Neural progenitor cell (in vitro differentiated cells): Measurements from ENCODE around the gene NPHP1. TPM values are rescaled to one million over a fixed set of nuclear protein-coding genes. Genes with fewer than 3 reads are reported as not detected.

Source experiments
- DNase-seq: peaks from one replicate; pipeline ENCODE4 v3.0.0-alpha.2; 2016; ENCODE audit warnings: low spot score
- H2AFZ ChIP-seq: fragments of 200-600 bp; sonication (generic); replicated peaks from 2 replicates; pipeline ENCODE4 v1.6.1; 2016; ENCODE audit warnings: antibody characterized with exemption
- H3F3A ChIP-seq: fragments of 200-600 bp; sonication (generic); 2 replicates; pipeline ENCODE4 v1.6.1; 2016; ENCODE audit warnings: antibody characterized with exemption, low read depth
- H3K27ac ChIP-seq: fragments of 200-600 bp; sonication (generic); 2 replicates; pipeline ENCODE4 v1.5.1; 2016; ENCODE audit warnings: mild to moderate bottlenecking
- H3K27me3 ChIP-seq: fragments of 200-600 bp; sonication (generic); 2 replicates; pipeline ENCODE4 v1.6.1; 2016; ENCODE audit warnings: mild to moderate bottlenecking, moderate library complexity
- H3K36me3 ChIP-seq: fragments of 200-600 bp; sonication (generic); 2 replicates; pipeline ENCODE4 v1.5.1; 2016
- H3K4me1 ChIP-seq: fragments of 200-600 bp; sonication (generic); 2 replicates; pipeline ENCODE4 v1.6.1; 2016; ENCODE audit warnings: mixed run types
- H3K4me2 ChIP-seq: fragments of 200-600 bp; sonication (generic); 2 replicates; pipeline ENCODE4 v1.6.1; 2016
- H3K4me3 ChIP-seq: fragments of 200-600 bp; sonication (generic); 2 replicates; pipeline ENCODE4 v1.5.1; 2016
- H3K79me2 ChIP-seq: fragments of 200-600 bp; sonication (generic); 2 replicates; pipeline ENCODE4 v1.6.1; 2016; ENCODE audit warnings: low read depth
- H3K9ac ChIP-seq: fragments of 200-600 bp; sonication (generic); 2 replicates; pipeline ENCODE4 v1.6.1; 2016
- H3K9me3 ChIP-seq: fragments of 200-600 bp; sonication (generic); 2 replicates; pipeline ENCODE4 v1.5.1; 2016; ENCODE audit warnings: low read depth
- H4K20me1 ChIP-seq: fragments of 200-600 bp; sonication (generic); 2 replicates; pipeline ENCODE4 v1.6.1; 2016; ENCODE audit warnings: low read depth
- H3K27ac Mint-ChIP-seq: 3 replicates; pipeline ENCODE4 v1.8.0; 2021; ENCODE audit warnings: mixed read lengths
- H3K27me3 Mint-ChIP-seq: 2 replicates; pipeline ENCODE4 v1.8.0; 2022; ENCODE audit warnings: low read depth, mild to moderate bottlenecking, inconsistent platforms, moderate library complexity, mixed read lengths; ENCODE audit not compliant: insufficient read depth
- H3K36me3 Mint-ChIP-seq: 3 replicates; pipeline ENCODE4 v1.8.0; 2021; ENCODE audit warnings: mixed read lengths
- H3K4me1 Mint-ChIP-seq: 3 replicates; pipeline ENCODE4 v1.8.0; 2021; ENCODE audit warnings: mixed read lengths
- H3K4me3 Mint-ChIP-seq: 3 replicates; pipeline ENCODE4 v1.8.0; 2021; ENCODE audit warnings: mild to moderate bottlenecking, moderate library complexity, mixed read lengths
- H3K9me3 Mint-ChIP-seq: 3 replicates; pipeline ENCODE4 v1.8.0; 2020; ENCODE audit warnings: mixed read lengths
- EZH2 ChIP-seq: fragments of 200-600 bp; sonication (generic); IDR thresholded peaks from 2 replicates; pipeline ENCODE4 v1.6.1; 2017; ENCODE audit warnings: antibody characterized with exemption, mild to moderate bottlenecking, moderate library complexity
- EZH2phosphoT487 ChIP-seq: fragments of 200-600 bp; sonication (generic); IDR thresholded peaks from 2 replicates; pipeline ENCODE4 v1.6.1; 2017; ENCODE audit warnings: antibody characterized with exemption
- total RNA-seq: library from RNA; depleted of rRNA; stranded (reverse); fragments of >200 nt; gene quantifications from 2 replicates; pipeline ENCODE4 v1.2.3, GENCODE V29; 2015; ENCODE audit warnings: low replicate concordance
- TF ChIP-seq, protein P1 (sequence below): fragments of 200-600 bp; sonication (generic); IDR thresholded peaks from 2 replicates; pipeline ENCODE4 v1.5.1; 2017; ENCODE audit warnings: antibody characterized with exemption, mild to moderate bottlenecking

The NPHP1 gene
- total RNA-seq, 1 donor from 2014 or later, result 8.1 TPM

DNA sequence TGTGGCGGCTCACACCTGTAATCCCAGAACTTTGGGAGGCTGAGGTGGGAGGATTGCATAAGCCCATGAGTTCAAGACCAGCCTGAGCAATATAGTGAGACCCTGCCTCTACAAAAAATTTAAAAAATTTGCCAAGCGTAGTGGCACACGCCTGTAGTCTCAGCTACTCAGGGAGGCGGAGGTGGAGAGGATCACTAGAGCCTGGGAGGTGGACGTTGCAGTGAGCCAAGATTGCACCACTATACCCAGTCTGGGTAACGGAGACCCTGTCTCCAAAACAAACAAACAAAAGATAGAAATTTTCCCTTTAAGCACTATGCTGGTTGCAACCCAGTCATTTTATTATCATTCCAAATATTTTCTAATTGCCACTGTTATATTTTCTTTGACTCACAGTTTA is 32.3 kb downstream of the NPHP1 start:
- TF ChIP-seq, protein P1, sequence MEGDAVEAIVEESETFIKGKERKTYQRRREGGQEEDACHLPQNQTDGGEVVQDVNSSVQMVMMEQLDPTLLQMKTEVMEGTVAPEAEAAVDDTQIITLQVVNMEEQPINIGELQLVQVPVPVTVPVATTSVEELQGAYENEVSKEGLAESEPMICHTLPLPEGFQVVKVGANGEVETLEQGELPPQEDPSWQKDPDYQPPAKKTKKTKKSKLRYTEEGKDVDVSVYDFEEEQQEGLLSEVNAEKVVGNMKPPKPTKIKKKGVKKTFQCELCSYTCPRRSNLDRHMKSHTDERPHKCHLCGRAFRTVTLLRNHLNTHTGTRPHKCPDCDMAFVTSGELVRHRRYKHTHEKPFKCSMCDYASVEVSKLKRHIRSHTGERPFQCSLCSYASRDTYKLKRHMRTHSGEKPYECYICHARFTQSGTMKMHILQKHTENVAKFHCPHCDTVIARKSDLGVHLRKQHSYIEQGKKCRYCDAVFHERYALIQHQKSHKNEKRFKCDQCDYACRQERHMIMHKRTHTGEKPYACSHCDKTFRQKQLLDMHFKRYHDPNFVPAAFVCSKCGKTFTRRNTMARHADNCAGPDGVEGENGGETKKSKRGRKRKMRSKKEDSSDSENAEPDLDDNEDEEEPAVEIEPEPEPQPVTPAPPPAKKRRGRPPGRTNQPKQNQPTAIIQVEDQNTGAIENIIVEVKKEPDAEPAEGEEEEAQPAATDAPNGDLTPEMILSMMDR, result no peak
- no peak for TF ChIP-seq EZH2
- TF ChIP-seq EZH2phosphoT487, result no peak
- Histone ChIP-seq H2AFZ (no peak overlapping the region), H3K4me3 (no peak overlapping the region), H4K20me1 (no peaks in the 10 kb centered on the region), H3K4me1 (no peaks in the 10 kb centered on the region), H3K9me3 (no peaks in the 10 kb centered on the region), H3K27me3 (no peaks in the 10 kb centered on the region), H3F3A (no peaks in the 10 kb centered on the region), H3K27ac (no peak overlapping the region), H3K9ac (no peak overlapping the region), H3K79me2 (no peaks in the 10 kb centered on the region), H3K4me2 (no peak overlapping the region), H3K36me3 (no peaks in the 10 kb centered on the region)
- H3K9me3 Mint-ChIP-seq, result no peaks in the 10 kb centered on the region
- H3K4me3 Mint-ChIP-seq, result no peak overlapping the region
- H3K27me3 Mint-ChIP-seq, result no peaks in the 10 kb centered on the region
- H3K27ac Mint-ChIP-seq, result no peak overlapping the region
- no peak for DNase-seq
- H3K36me3 Mint-ChIP-seq, result no peaks in the 10 kb centered on the region
- no peaks in the 10 kb centered on the region for H3K4me1 Mint-ChIP-seq

DNA sequence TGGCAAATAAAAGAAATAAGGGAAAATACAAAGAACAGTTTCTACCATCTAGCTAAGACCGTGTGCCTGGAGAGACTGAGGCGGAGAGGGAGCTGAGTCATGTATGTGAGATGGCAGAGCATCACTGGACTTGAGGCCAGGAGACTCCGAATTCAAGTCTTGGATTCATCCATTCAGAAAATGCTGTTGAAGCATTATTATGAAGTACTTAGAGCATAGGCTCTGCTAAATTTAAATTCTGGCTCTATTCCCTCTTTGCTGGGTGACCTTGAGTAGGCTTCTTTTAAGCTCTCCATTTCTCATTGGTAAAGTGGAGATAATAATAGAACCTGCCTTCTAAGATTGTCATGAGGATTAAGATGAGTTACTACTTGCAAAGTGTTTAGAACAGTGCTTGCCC is 34.7 kb downstream of the NPHP1 start:
- H3K9ac ChIP-seq, result no peak overlapping the region
- H3K4me1 Mint-ChIP-seq, result no peaks in the 10 kb centered on the region
- no peaks in the 10 kb centered on the region for H4K20me1 ChIP-seq
- TF ChIP-seq, protein P1, result no peak
- TF ChIP-seq EZH2phosphoT487 (no peak), EZH2 (no peak)
- H3K36me3 Mint-ChIP-seq, result no peaks in the 10 kb centered on the region
- no peak overlapping the region for H3K4me2 ChIP-seq
- H3K4me3 Mint-ChIP-seq, result no peak overlapping the region
- H3K4me3 ChIP-seq, result no peak overlapping the region
- no peak overlapping the region for H3K27ac ChIP-seq
- no peak overlapping the region for H2AFZ ChIP-seq
- H3K27ac Mint-ChIP-seq, result no peak overlapping the region
- no peaks in the 10 kb centered on the region for H3K4me1 ChIP-seq
- H3K9me3 ChIP-seq, result no peaks in the 10 kb centered on the region
- H3K36me3 ChIP-seq, result no peaks in the 10 kb centered on the region
- no peak for DNase-seq
- H3K9me3 Mint-ChIP-seq, result no peaks in the 10 kb centered on the region
- no peaks in the 10 kb centered on the region for H3K27me3 ChIP-seq
- no peaks in the 10 kb centered on the region for H3K79me2 ChIP-seq
- no peaks in the 10 kb centered on the region for H3F3A ChIP-seq
- no peaks in the 10 kb centered on the region for H3K27me3 Mint-ChIP-seq

DNA sequence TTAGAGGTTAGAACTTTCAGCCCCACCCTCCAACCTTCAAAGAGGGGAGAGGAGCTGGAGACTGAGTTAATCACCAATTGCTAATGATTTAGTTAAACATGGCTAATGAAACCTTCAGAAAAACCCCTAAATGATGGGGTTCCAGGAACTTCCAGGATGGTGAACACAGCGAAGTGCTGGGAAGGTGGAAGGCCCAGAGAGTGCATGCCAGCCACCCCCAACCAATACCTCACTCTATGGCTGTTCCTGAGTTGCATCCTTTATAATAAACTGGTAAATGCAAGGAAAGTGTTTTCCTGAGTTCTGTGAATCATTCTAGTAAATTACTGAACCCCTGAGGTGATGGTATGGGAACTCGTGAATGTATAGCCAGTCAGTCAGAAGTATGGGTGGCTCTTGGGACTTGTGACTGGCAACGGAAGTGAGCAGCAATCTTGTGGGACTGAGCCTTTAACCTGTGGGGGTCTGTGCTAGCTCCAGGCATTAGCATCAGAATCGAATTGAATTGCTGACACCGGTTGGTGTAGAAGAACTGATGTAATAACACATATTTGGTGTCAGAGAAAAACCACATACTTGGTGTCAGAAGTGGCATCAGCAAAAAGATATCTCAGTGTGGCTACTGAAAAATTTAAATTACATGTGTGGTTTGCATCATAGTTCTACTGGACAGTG is 37.4 kb downstream of the NPHP1 start:
- no peaks in the 10 kb centered on the region for H4K20me1 ChIP-seq
- Mint-ChIP-seq H3K27me3 (no peaks in the 10 kb centered on the region), H3K27ac (no peak overlapping the region), H3K4me3 (no peak overlapping the region), H3K36me3 (no peaks in the 10 kb centered on the region), H3K4me1 (no peaks in the 10 kb centered on the region), H3K9me3 (no peaks in the 10 kb centered on the region)
- no peak overlapping the region for H3K4me2 ChIP-seq
- no peaks in the 10 kb centered on the region for H3F3A ChIP-seq
- H3K27me3 ChIP-seq, result no peaks in the 10 kb centered on the region
- no peaks in the 10 kb centered on the region for H3K9me3 ChIP-seq
- no peak overlapping the region for H3K4me3 ChIP-seq
- H3K79me2 ChIP-seq, result no peaks in the 10 kb centered on the region
- no peak for DNase-seq
- H3K27ac ChIP-seq, result no peak overlapping the region
- no peak overlapping the region for H2AFZ ChIP-seq
- H3K36me3 ChIP-seq, result no peaks in the 10 kb centered on the region
- TF ChIP-seq EZH2phosphoT487 (no peak), EZH2 (no peak)
- TF ChIP-seq, protein P1, result no peak
- no peaks in the 10 kb centered on the region for H3K4me1 ChIP-seq
- no peak overlapping the region for H3K9ac ChIP-seq
